ENCODE results near the gene RPH3AL.

GRCh38 chr17:286571-286970 is 66.0 kb downstream of the RPH3AL start:
- TF ChIP-seq SIN3A (conservative IDR thresholded peaks at IDR 0.05 in 1 of 2, IDR thresholded peaks at IDR 0.05 in 1 of 2; ENCODE audit: low read depth in 1 of 2, low read length in 2 of 2) = no peak
- no peak for TF ChIP-seq KDM1A (IDR thresholded peaks at IDR 0.05; ENCODE audit: borderline replicate concordance, low read length)
- TF ChIP-seq EP300 (IDR thresholded peaks at IDR 0.05; ENCODE audit: borderline replicate concordance in 1 of 2, low read depth in 2 of 2, low read length in 2 of 2) = no peak
- no peak for TF ChIP-seq USF2 (IDR thresholded peaks at IDR 0.05; ENCODE audit: low read length)
- no peak for TF ChIP-seq YY1 (IDR thresholded peaks at IDR 0.05; ENCODE audit: low read depth, low read length)
- TF ChIP-seq POLR2AphosphoS5 (IDR thresholded peaks at IDR 0.05; ENCODE audit: low read depth, low read length) = no peak
- no peak for TF ChIP-seq CTCF (IDR thresholded peaks at IDR 0.05; ENCODE audit: control extremely low read depth in 1 of 3, insufficient read depth in 1 of 3, low read depth in 1 of 3, low read length in 3 of 3)
- TF ChIP-seq CREB1 (IDR thresholded peaks at IDR 0.05) = no peak
- no peak for TF ChIP-seq EZH2 (IDR thresholded peaks at IDR 0.05; ENCODE audit: low read depth, low read length, severe bottlenecking)
- no peak for TF ChIP-seq POLR2A (IDR thresholded peaks at IDR 0.05; ENCODE audit: control extremely low read depth in 1 of 2, low read depth in 2 of 2, low read length in 2 of 2)
- no peak for TF ChIP-seq TAF1 (IDR thresholded peaks at IDR 0.05; ENCODE audit: low read depth, low read length)
- no peak for TF ChIP-seq CHD7 (IDR thresholded peaks at IDR 0.05; ENCODE audit: insufficient replicate concordance, low read length)
- TF ChIP-seq SP4 (IDR thresholded peaks at IDR 0.05; ENCODE audit: low read length) = no peak
- no peak for TF ChIP-seq HDAC2 (IDR thresholded peaks at IDR 0.05; ENCODE audit: borderline replicate concordance in 1 of 2, low read depth in 2 of 2, low read length in 2 of 2)

All from H1 (cell line).